K562 (cell line): ENCODE data around the gene FARP1. TPM values are rescaled to one million over a fixed set of nuclear protein-coding genes. Genes with fewer than 3 reads are reported as not detected.

Source experiments
- ATAC-seq: fragments of 200-7000 bp; cut with Tn5 transposase; 3 replicates; pipeline ENCODE4 v1.9.1; 2020; ENCODE audit warnings: moderate library complexity
- BruUV-seq: library from RNA; stranded (reverse); fragments of 400-500 nt; replicated peaks from 2 replicates; lab custom pipeline; 2021; lab: Mats Ljungman, UMichigan
- CTCF ChIA-PET: fragments of 300-600 bp; formaldehyde crosslinking; extraction: SDS; loops from one replicate; lab custom pipeline; 2021; ENCODE audit warnings: low intra/inter-chr PET ratio; lab: Yijun Ruan, JAX
- POLR2A ChIA-PET: fragments of 300-600, 350-650 bp; sonication (Branson Sonifier 250); formaldehyde crosslinking; extraction: SDS; loops from one replicate; lab custom pipeline; 2021; ENCODE audit warnings: antibody characterized with exemption, inconsistent platforms; lab: Yijun Ruan, JAX
- DNase-seq, 4 experiments: peaks; one replicate each; pipeline versions ENCODE4 v3.0.0 to v3.0.0-alpha.2; 2011 to 2018; ENCODE audit warnings: low spot score in 3 of 4, mixed read lengths in 3 of 4; ENCODE audit errors: extremely low read depth in 1 of 4
- FAIRE-seq: peaks from 2 replicates; lab custom pipeline; 2011; peaks lifted over from hg19 to GRCh38; lab: Jason Lieb, UNC
- H2AFZ ChIP-seq: 2 replicates; pipeline ENCODE4 v1.6.0; 2011; ENCODE audit warnings: low read depth, low read length, control low read depth, inconsistent platforms
- H3K27ac ChIP-seq: fragments of 200-600 bp; 3 replicates; pipeline ENCODE4 v1.8.0; 2011; ENCODE audit warnings: low read depth, mild to moderate bottlenecking, control low read depth, inconsistent platforms, low read length, moderate library complexity, mixed read lengths; ENCODE audit errors: extremely low read depth
- H3K27me3 ChIP-seq, 2 experiments: fragments of 300-600 bp in 1 of 2; 2 replicates in 1 of 2; 3 replicates in 1 of 2; pipeline versions ENCODE4 v1.6.0 to v1.8.0; 2011; ENCODE audit warnings: inconsistent platforms in 2 of 2, low read length in 2 of 2, mild to moderate bottlenecking in 1 of 2, mixed read lengths in 1 of 2, moderate library complexity in 1 of 2; ENCODE audit not compliant: control insufficient read depth in 2 of 2, insufficient read depth in 2 of 2
- H3K36me3 ChIP-seq: fragments of 300-600 bp; 3 replicates; pipeline ENCODE4 v1.8.0; 2011; ENCODE audit warnings: mild to moderate bottlenecking, low read length, inconsistent platforms; ENCODE audit not compliant: control insufficient read depth, insufficient read depth
- H3K4me1 ChIP-seq, 2 experiments: fragments of 200-600 bp in 1 of 2; replicated peaks in 1 of 2; 2 replicates in 1 of 2; 3 replicates in 1 of 2; pipeline versions ENCODE4 v1.5.1 to v1.8.0; 2011; ENCODE audit warnings: inconsistent platforms in 2 of 2, low read length in 2 of 2, mild to moderate bottlenecking in 1 of 2, mixed read lengths in 1 of 2, moderate library complexity in 1 of 2; ENCODE audit not compliant: control insufficient read depth in 2 of 2, insufficient read depth in 2 of 2
- H3K4me2 ChIP-seq: 2 replicates; pipeline ENCODE4 v1.6.1; 2011; ENCODE audit warnings: low read length, control low read depth, inconsistent platforms, mixed read lengths; ENCODE audit not compliant: insufficient read depth
- H3K4me3 ChIP-seq: fragments of 200-600 bp; sonication (generic), shearing (Covaris generic); 2 replicates; pipeline ENCODE4 v1.5.1; 2016; ENCODE audit warnings: control low read depth, inconsistent platforms
- H3K79me2 ChIP-seq: fragments of 200-600 bp; 3 replicates; pipeline ENCODE4 v1.8.0; 2011; ENCODE audit warnings: low read length, inconsistent platforms; ENCODE audit not compliant: control insufficient read depth, insufficient read depth
- H3K9ac ChIP-seq, 2 experiments: 2 replicates each; pipeline versions ENCODE4 v1.6.0 to v1.6.1; 2011; ENCODE audit warnings: low read depth in 2 of 2, low read length in 2 of 2, control low read depth in 1 of 2, inconsistent platforms in 1 of 2, mild to moderate bottlenecking in 1 of 2, mixed read lengths in 1 of 2; ENCODE audit not compliant: insufficient read depth in 1 of 2
- H3K9me1 ChIP-seq: one replicate; pipeline ENCODE4 v1.6.0; 2011; ENCODE audit warnings: inconsistent platforms, mild to moderate bottlenecking, low read length, moderate library complexity; ENCODE audit not compliant: control insufficient read depth, insufficient read depth
- H3K9me3 ChIP-seq: replicated peaks from 2 replicates; pipeline ENCODE4 v1.5.1; 2011; ENCODE audit warnings: low read depth, low read length, inconsistent platforms; ENCODE audit not compliant: control insufficient read depth, insufficient read depth
- H4K20me1 ChIP-seq: replicated peaks from 2 replicates; pipeline ENCODE4 v1.6.1; 2011; ENCODE audit warnings: low read length, inconsistent platforms, mixed read lengths; ENCODE audit not compliant: control insufficient read depth, insufficient read depth
- ADNP ChIP-seq: fragments of 200-800 bp; sonication (Bioruptor generic); IDR thresholded peaks from 2 replicates; pipeline ENCODE4 v1.6.1; 2016; ENCODE audit warnings: missing genetic modification characterization, missing compliant biosample characterization
- CTBP1 ChIP-seq: fragments of 450-650 bp; IDR thresholded peaks from 2 replicates; pipeline ENCODE4 v1.6.1; 2016; ENCODE audit warnings: borderline replicate concordance
- ELF4 ChIP-seq: fragments of 450-650 bp; formaldehyde crosslinking; IDR thresholded peaks from 2 replicates; pipeline ENCODE4 v1.4.0; 2022; ENCODE audit warnings: missing genetic modification characterization
- PML ChIP-seq: IDR thresholded peaks from 2 replicates; pipeline ENCODE4 v1.6.1; 2012; ENCODE audit warnings: low read length, inconsistent platforms
- RFX1 ChIP-seq: fragments of 450-650 bp; IDR thresholded peaks from 2 replicates; pipeline ENCODE4 v1.6.1; 2016; ENCODE audit warnings: mild to moderate bottlenecking, moderate library complexity
- SIX5 ChIP-seq, 2 experiments: IDR thresholded peaks; 2 replicates each; pipeline ENCODE4 v1.6.1; 2011; ENCODE audit warnings: low read length in 2 of 2, borderline replicate concordance in 1 of 2, low read depth in 1 of 2, mild to moderate bottlenecking in 1 of 2, moderate library complexity in 1 of 2; ENCODE audit not compliant: insufficient read depth in 1 of 2
- ZNF124 ChIP-seq: sonication (generic); formaldehyde crosslinking; IDR thresholded peaks from 2 replicates; pipeline ENCODE4 v1.8.1; 2022; ENCODE audit warnings: missing genetic modification reagents
- ZNF134 ChIP-seq: fragments of 250-450 bp; sonication (Bioruptor Pico); conservative IDR thresholded peaks from 2 replicates; pipeline ENCODE4 v1.4.0; 2020
- ZNF76 ChIP-seq: fragments of 250-450 bp; sonication (Bioruptor Pico); IDR thresholded peaks from 2 replicates; pipeline ENCODE4 v1.4.0; 2020; ENCODE audit warnings: mild to moderate bottlenecking, moderate library complexity, borderline replicate concordance
- WGBS: fragments of 100-300 bp; shearing (Covaris generic); methylation state at CpG from one replicate; pipeline ENCODE4 v1.1.6; 2016; ENCODE audit warnings: low coverage, mixed read lengths; ENCODE audit not compliant: insufficient coverage; ENCODE audit errors: missing lambda C conversion rate; 5-methylcytosine and 5-hydroxymethylcytosine counted together
- in situ Hi-C: fragments of 300-500 bp; cut with MboI; formaldehyde crosslinking; loops from 4 replicates; pipeline ENCODE4 v1.15.0; 2018; ENCODE audit warnings: inconsistent platforms, mixed read lengths
- intact Hi-C: fragments of 100-400 bp; cut with micrococcal nuclease; formaldehyde crosslinking; loops from 2 replicates; pipeline ENCODE4 v1.14.2; 2022
- polyA plus RNA-seq, 8 experiments: library from polyadenylated mRNA; depleted of rRNA in 4 of 8; stranded (reverse) in 5 of 8; unstranded in 3 of 8; fragments of >200 nt; fragmentation: Nextera tagmentation in 2 of 8; fragmentation: Illumina TruSeq in 1 of 8; extraction: Ambion mirVana in 2 of 8; extraction: Trizol in 1 of 8; gene quantifications; 2 replicates each; pipeline versions ENCODE4 v1.2.1 to v1.2.3, GENCODE V29; 2011 to 2014; ENCODE audit warnings: inconsistent platforms in 1 of 8, missing spikeins in 1 of 8
- total RNA-seq, 7 experiments: library from RNA; depleted of rRNA in 6 of 7; stranded (reverse); fragments of >200 nt in 6 of 7; fragmentation: Illumina TruSeq in 2 of 7; extraction: Trizol in 2 of 7; gene quantifications; 2 replicates each; pipeline versions ENCODE4 v1.2.1 to v1.2.3, GENCODE V29; 2011 to 2021; ENCODE audit warnings: low replicate concordance in 1 of 7
- TF ChIP-seq, protein P1 (sequence below): fragments of 450-650 bp; IDR thresholded peaks from 2 replicates; pipeline ENCODE4 v1.6.1; 2017; ENCODE audit warnings: mild to moderate bottlenecking, moderate library complexity

The FARP1 gene
- total and polyA plus RNA-seq, 9 of the 15 experiments (the other 6 are each of a cell fraction or from before 2014, with no cell fraction given): 0.03 to 0.29 (median 0.05) TPM; not detected in 3

GRCh38 chr13:98233127-98233526 lies 90.2 kb downstream of the FARP1 start (continued):
- no peak for TF ChIP-seq ELF4 (CRISPR knock-in tag)
- TF ChIP-seq, protein P1, sequence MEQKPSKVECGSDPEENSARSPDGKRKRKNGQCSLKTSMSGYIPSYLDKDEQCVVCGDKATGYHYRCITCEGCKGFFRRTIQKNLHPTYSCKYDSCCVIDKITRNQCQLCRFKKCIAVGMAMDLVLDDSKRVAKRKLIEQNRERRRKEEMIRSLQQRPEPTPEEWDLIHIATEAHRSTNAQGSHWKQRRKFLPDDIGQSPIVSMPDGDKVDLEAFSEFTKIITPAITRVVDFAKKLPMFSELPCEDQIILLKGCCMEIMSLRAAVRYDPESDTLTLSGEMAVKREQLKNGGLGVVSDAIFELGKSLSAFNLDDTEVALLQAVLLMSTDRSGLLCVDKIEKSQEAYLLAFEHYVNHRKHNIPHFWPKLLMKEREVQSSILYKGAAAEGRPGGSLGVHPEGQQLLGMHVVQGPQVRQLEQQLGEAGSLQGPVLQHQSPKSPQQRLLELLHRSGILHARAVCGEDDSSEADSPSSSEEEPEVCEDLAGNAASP: no peak
- TF ChIP-seq, all 486 proteins: peak for 0

DNA sequence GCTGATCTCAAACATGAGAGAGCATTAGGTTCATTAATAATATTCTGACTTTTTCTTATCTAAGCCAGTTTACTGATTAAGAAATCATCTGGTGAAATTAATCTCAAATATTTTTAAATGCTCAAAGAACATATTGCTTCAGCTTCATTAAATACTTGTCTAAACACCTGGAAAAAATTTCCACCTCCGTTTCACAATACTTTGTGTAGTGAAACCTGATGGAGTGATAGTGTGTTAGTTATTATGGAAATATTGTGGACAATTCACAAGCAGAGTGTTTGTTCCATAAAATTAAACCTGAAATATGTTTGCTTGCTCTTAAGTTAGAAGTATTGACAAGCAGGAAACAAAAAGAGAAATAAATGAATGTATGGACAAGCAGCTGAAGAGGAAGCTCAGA lies 91.5 kb downstream of the FARP1 start:
- intact Hi-C loops (no loop called here), in situ Hi-C loops (no loop called here)
- no peaks in the 10 kb centered on the region for H3K9me3 ChIP-seq
- H3K27ac ChIP-seq: no peak overlapping the region
- ATAC-seq (no peak), FAIRE-seq (no peak), DNase-seq (no peak)
- H3K79me2 ChIP-seq: no peaks in the 10 kb centered on the region
- no peak overlapping the region for H2AFZ ChIP-seq
- TF ChIP-seq RFX1: no peak
- TF ChIP-seq ZNF76 (CRISPR knock-in tag): no peak
- TF ChIP-seq CTBP1: no peak
- TF ChIP-seq SIX5 (IDR thresholded peaks at IDR 0.05; ENCODE audit: borderline replicate concordance in 1 of 2, insufficient read depth in 1 of 2, low read depth in 1 of 2, low read length in 2 of 2): no peak
- TF ChIP-seq ZNF124 (CRISPR knock-in tag): no peak
- no peak for TF ChIP-seq ZNF134 (CRISPR knock-in tag)
- no peak for TF ChIP-seq ADNP
- TF ChIP-seq PML: no peak
- no peaks in the 10 kb centered on the region for H3K9me1 ChIP-seq
- 0% methylated on average over 1 of the region's 1 CpG for WGBS
- no peaks in the 10 kb centered on the region for H4K20me1 ChIP-seq
- POLR2A ChIA-PET: no interaction called here
- CTCF ChIA-PET: no interaction called here
- peaks cover 3 to 7% of the 10 kb centered on the region in 2 experiments; a peak in 2 of 5 replicates for H3K27me3 ChIP-seq
- no peaks in the 10 kb centered on the region for H3K4me1 ChIP-seq
- no TSS peak for BruUV-seq
- no peak overlapping the region for H3K4me3 ChIP-seq
- no peak overlapping the region for H3K4me2 ChIP-seq
- no peaks in the 10 kb centered on the region for H3K36me3 ChIP-seq
- no peak overlapping the region for H3K9ac ChIP-seq
